ENCODE results near the gene CARD9.
A peak's percentile ranks its signal among the peaks of the same experiment; 100 is the strongest.

- TF ChIP-seq CTCF (IDR thresholded peaks at IDR 0.05): peak; percentile 91 to 100 (median 98)
- TF ChIP-seq POLR2A (IDR thresholded peaks at IDR 0.05): peak in 1 of 2 donors; percentile 80
Measured at GRCh38 chr9:136363106-136363948, 10.1 kb downstream of the CARD9 start, which contains the start of gene DNLZ.

Data from heart left ventricle (tissue), 13 donors.